Fibroblast of lung (primary cell): ENCODE data around the gene ACTR8. TPM values are rescaled to one million over a fixed set of nuclear protein-coding genes. Genes with fewer than 3 reads are reported as not detected.

Experiments
- DNase-seq, 2 donors: peaks; one replicate each; pipeline versions ENCODE4 v3.0.0 to v3.0.0-alpha.2; 2010; ENCODE audit warnings: low read depth in 2 of 2
- H2AFZ ChIP-seq: 2 replicates; pipeline ENCODE4 v1.5.1; 2012; ENCODE audit warnings: low read length, control low read depth, inconsistent platforms
- H3K27ac ChIP-seq: 2 replicates; pipeline ENCODE4 v1.5.1; 2011; ENCODE audit warnings: low read length, control low read depth; ENCODE audit not compliant: insufficient read depth
- H3K27me3 ChIP-seq: 2 replicates; pipeline ENCODE4 v1.5.1; 2011; ENCODE audit warnings: mild to moderate bottlenecking, low read length; ENCODE audit not compliant: control insufficient read depth, insufficient read depth
- H3K36me3 ChIP-seq: 2 replicates; pipeline ENCODE4 v1.5.1; 2011; ENCODE audit warnings: low read length; ENCODE audit not compliant: control insufficient read depth, insufficient read depth
- H3K4me1 ChIP-seq: 2 replicates; pipeline ENCODE4 v1.5.1; 2011; ENCODE audit warnings: low read length; ENCODE audit not compliant: control insufficient read depth, insufficient read depth; ENCODE audit errors: extremely low read depth
- H3K4me2 ChIP-seq: 2 replicates; pipeline ENCODE4 v1.5.1; 2011; ENCODE audit warnings: low read length, control low read depth; ENCODE audit not compliant: insufficient read depth; ENCODE audit errors: extremely low read depth
- H3K4me3 ChIP-seq, 4 experiments: fragments of 200-600 bp in 1 of 4; sonication (generic) in 1 of 4; replicated peaks in 1 of 4; 2 replicates each; pipeline ENCODE4 v1.5.1; 2011 to 2016; ENCODE audit warnings: low read length in 4 of 4, low read depth in 3 of 4, mild to moderate bottlenecking in 3 of 4, control low read depth in 2 of 4, inconsistent platforms in 1 of 4, mixed read lengths in 1 of 4; ENCODE audit not compliant: insufficient read depth in 1 of 4; ENCODE audit errors: control extremely low read depth in 1 of 4
- H3K79me2 ChIP-seq: 2 replicates; pipeline ENCODE4 v1.5.1; 2012; ENCODE audit warnings: mild to moderate bottlenecking, low read length, inconsistent platforms; ENCODE audit not compliant: control insufficient read depth, insufficient read depth
- H3K9ac ChIP-seq: 2 replicates; pipeline ENCODE4 v1.5.1; 2011; ENCODE audit warnings: mild to moderate bottlenecking, low read length, control low read depth; ENCODE audit not compliant: insufficient read depth
- H3K9me3 ChIP-seq: 2 replicates; pipeline ENCODE4 v1.5.1; 2012; ENCODE audit warnings: low read depth, low read length; ENCODE audit not compliant: control insufficient read depth, insufficient read depth
- H4K20me1 ChIP-seq: 2 replicates; pipeline ENCODE4 v1.5.1; 2011; ENCODE audit warnings: low read length; ENCODE audit not compliant: control insufficient read depth, insufficient read depth; ENCODE audit errors: extremely low read depth
- EZH2 ChIP-seq: IDR thresholded peaks from 2 replicates; pipeline ENCODE4 v1.5.1; 2012; ENCODE audit warnings: low read length, control low read depth, mild to moderate bottlenecking; ENCODE audit errors: missing control alignments
- polyA plus RNA-seq, 2 donors: library from polyadenylated mRNA; depleted of rRNA in 1 of 2; stranded (reverse) in 1 of 2; unstranded in 1 of 2; fragments of >200 nt; gene quantifications; 2 replicates each; pipeline ENCODE4 v1.2.1, GENCODE V29; 2011 to 2012; ENCODE audit warnings: missing spikeins in 1 of 2
- total RNA-seq: library from RNA; depleted of rRNA; stranded (reverse); fragments of >200 nt; gene quantifications from 2 replicates; pipeline ENCODE4 v1.2.1, GENCODE V29; 2014
- TF ChIP-seq, protein P1 (sequence below), 2 donors: IDR thresholded peaks in 1 of 2; conservative IDR thresholded peaks in 1 of 2; 1 replicate in 1 of 2; 2 replicates in 1 of 2; pipeline ENCODE4 v1.5.1; 2011 to 2012; ENCODE audit warnings: low read length in 2 of 2, control low read depth in 1 of 2, inconsistent platforms in 1 of 2, low read depth in 1 of 2, mild to moderate bottlenecking in 1 of 2

ACTR8 gene
- total and polyA plus RNA-seq, 2 donors (not counting 1 experiment from before 2014, with no cell fraction given) = 35.0 to 38.8 TPM

- no peaks in the 10 kb centered on the region for H4K20me1 ChIP-seq
- H3K4me3 ChIP-seq = no peak overlapping the region
- peaks cover 3% of the 10 kb centered on the region for H3K36me3 ChIP-seq
- no peak for TF ChIP-seq EZH2
- TF ChIP-seq, protein P1, sequence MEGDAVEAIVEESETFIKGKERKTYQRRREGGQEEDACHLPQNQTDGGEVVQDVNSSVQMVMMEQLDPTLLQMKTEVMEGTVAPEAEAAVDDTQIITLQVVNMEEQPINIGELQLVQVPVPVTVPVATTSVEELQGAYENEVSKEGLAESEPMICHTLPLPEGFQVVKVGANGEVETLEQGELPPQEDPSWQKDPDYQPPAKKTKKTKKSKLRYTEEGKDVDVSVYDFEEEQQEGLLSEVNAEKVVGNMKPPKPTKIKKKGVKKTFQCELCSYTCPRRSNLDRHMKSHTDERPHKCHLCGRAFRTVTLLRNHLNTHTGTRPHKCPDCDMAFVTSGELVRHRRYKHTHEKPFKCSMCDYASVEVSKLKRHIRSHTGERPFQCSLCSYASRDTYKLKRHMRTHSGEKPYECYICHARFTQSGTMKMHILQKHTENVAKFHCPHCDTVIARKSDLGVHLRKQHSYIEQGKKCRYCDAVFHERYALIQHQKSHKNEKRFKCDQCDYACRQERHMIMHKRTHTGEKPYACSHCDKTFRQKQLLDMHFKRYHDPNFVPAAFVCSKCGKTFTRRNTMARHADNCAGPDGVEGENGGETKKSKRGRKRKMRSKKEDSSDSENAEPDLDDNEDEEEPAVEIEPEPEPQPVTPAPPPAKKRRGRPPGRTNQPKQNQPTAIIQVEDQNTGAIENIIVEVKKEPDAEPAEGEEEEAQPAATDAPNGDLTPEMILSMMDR (conservative IDR thresholded peaks at IDR 0.05 in 1 of 2, IDR thresholded peaks at IDR 0.05 in 1 of 2; ENCODE audit: low read depth in 1 of 2, low read length in 2 of 2) = no peak
- H3K27ac ChIP-seq = no peak overlapping the region
- H3K79me2 ChIP-seq = peaks cover 24% of the 10 kb centered on the region
- H3K27me3 ChIP-seq = no peaks in the 10 kb centered on the region
- no peak overlapping the region for H3K4me2 ChIP-seq
- peaks cover 6% of the 10 kb centered on the region for H3K4me1 ChIP-seq
- no peak overlapping the region for H3K9ac ChIP-seq
- no peak overlapping the region for H2AFZ ChIP-seq
- H3K9me3 ChIP-seq = no peaks in the 10 kb centered on the region
- no peak for DNase-seq
Observed at GRCh38 chr3:53884623-53885022, 2.7 kb upstream of the ACTR8 start.

- peaks cover 19% of the 10 kb centered on the region for H3K79me2 ChIP-seq
- H3K4me3 ChIP-seq = no peak overlapping the region
- no peaks in the 10 kb centered on the region for H4K20me1 ChIP-seq
- no peak overlapping the region for H3K27ac ChIP-seq
- no peak for DNase-seq
- peaks cover 6% of the 10 kb centered on the region for H3K4me1 ChIP-seq
- H3K4me2 ChIP-seq = no peak overlapping the region
- no peak overlapping the region for H2AFZ ChIP-seq
- H3K27me3 ChIP-seq = no peaks in the 10 kb centered on the region
- no peak overlapping the region for H3K9ac ChIP-seq
- no peak for TF ChIP-seq EZH2
- TF ChIP-seq, protein P1 (conservative IDR thresholded peaks at IDR 0.05 in 1 of 2, IDR thresholded peaks at IDR 0.05 in 1 of 2; ENCODE audit: low read depth in 1 of 2, low read length in 2 of 2) = no peak
- H3K9me3 ChIP-seq = no peaks in the 10 kb centered on the region
- peaks cover 8% of the 10 kb centered on the region for H3K36me3 ChIP-seq
Observed at GRCh38 chr3:53883008-53883407, 1.1 kb upstream of the ACTR8 start.

- Histone ChIP-seq H4K20me1 (peaks cover 1% of the 10 kb centered on the region), H3K4me1 (peaks cover 6% of the 10 kb centered on the region), H2AFZ (peak overlapping the region; percentile 8), H3K4me3 (peak overlapping the region; percentile 68 to 92 (median 81)), H3K9ac (peak overlapping the region; percentile 86), H3K9me3 (no peaks in the 10 kb centered on the region), H3K79me2 (peaks cover 17% of the 10 kb centered on the region), H3K27ac (peak overlapping the region; percentile 91), H3K4me2 (peak overlapping the region; percentile 65), H3K27me3 (no peaks in the 10 kb centered on the region), H3K36me3 (peaks cover 14% of the 10 kb centered on the region)
- DNase-seq = peak in 1 of 2 donors; percentile 57
- no peak for TF ChIP-seq EZH2
- TF ChIP-seq, protein P1 (conservative IDR thresholded peaks at IDR 0.05 in 1 of 2, IDR thresholded peaks at IDR 0.05 in 1 of 2; ENCODE audit: low read depth in 1 of 2, low read length in 2 of 2) = no peak
Observed at GRCh38 chr3:53880396-53881345, 1.3 kb downstream of the ACTR8 start.
